Spleen (tissue), 13 donors: Measurements from ENCODE around the gene TUBA3D. TPM values are rescaled to one million over a fixed set of nuclear protein-coding genes. Genes with fewer than 3 reads are reported as not detected.
"Not testable (repeated sequence)": the region's sequence is repeated elsewhere in the genome, so short reads cannot be mapped to it uniquely, and the experiment has no call there.

Experiments used
- DNase-seq: peaks from one replicate; pipeline ENCODE4 v3.0.0-alpha.2; 2020
- H3K27ac ChIP-seq, 8 donors: fragments of 200-600 bp; sonication (generic) in 7 of 8; 1 replicate in 4 of 8; 2 replicates in 4 of 8; pipeline versions ENCODE4 v1.5.0 to v1.8.0; 2016 to 2021; ENCODE audit warnings: inconsistent platforms in 4 of 8, mild to moderate bottlenecking in 4 of 8, moderate library complexity in 1 of 8
- H3K27me3 ChIP-seq, 7 donors: fragments of 200-600 bp; sonication (generic) in 6 of 7; replicated peaks in 1 of 7; 1 replicate in 4 of 7; 2 replicates in 3 of 7; pipeline versions ENCODE4 v1.5.0 to v1.8.0; 2016 to 2021; ENCODE audit warnings: inconsistent platforms in 3 of 7, mild to moderate bottlenecking in 1 of 7
- H3K36me3 ChIP-seq, 6 donors: fragments of 200-600 bp; sonication (generic) in 5 of 6; 1 replicate in 4 of 6; 2 replicates in 2 of 6; pipeline versions ENCODE4 v1.5.0 to v1.8.0; 2016 to 2021; ENCODE audit warnings: inconsistent platforms in 2 of 6
- H3K4me1 ChIP-seq, 6 donors: fragments of 200-600 bp; sonication (generic) in 5 of 6; 1 replicate in 3 of 6; 2 replicates in 3 of 6; pipeline versions ENCODE4 v1.5.0 to v1.8.0; 2016 to 2021; ENCODE audit warnings: inconsistent platforms in 3 of 6
- H3K4me3 ChIP-seq, 8 donors: fragments of 200-600 bp; sonication (generic) in 7 of 8; 1 replicate in 4 of 8; 2 replicates in 4 of 8; pipeline versions ENCODE4 v1.5.0 to v1.8.0; 2016 to 2021; ENCODE audit warnings: inconsistent platforms in 4 of 8, mild to moderate bottlenecking in 4 of 8, moderate library complexity in 2 of 8
- H3K9me3 ChIP-seq, 8 donors: fragments of 200-600 bp; sonication (generic) in 7 of 8; 1 replicate in 4 of 8; 2 replicates in 4 of 8; pipeline versions ENCODE4 v1.5.0 to v1.8.0; 2016 to 2021; ENCODE audit warnings: inconsistent platforms in 4 of 8
- CTCF ChIP-seq, 11 experiments: fragments of 200-600 bp in 7 of 11; fragments of 450-650 bp in 4 of 11; sonication (generic) in 4 of 11; IDR thresholded peaks in 8 of 11; conservative IDR thresholded peaks in 3 of 11; 1 replicate in 7 of 11; 2 replicates in 4 of 11; pipeline versions ENCODE4 v1.4.0 to v1.8.0; 2016 to 2021; ENCODE audit warnings: antibody characterized with exemption in 11 of 11, inconsistent platforms in 4 of 11, mild to moderate bottlenecking in 1 of 11
- POLR2A ChIP-seq, 3 donors: fragments of 450-650 bp; IDR thresholded peaks; one replicate each; pipeline ENCODE4 v1.5.1; 2017; ENCODE audit warnings: antibody characterized with exemption in 3 of 3, mild to moderate bottlenecking in 1 of 3
- POLR2AphosphoS5 ChIP-seq, 3 donors: sonication (generic); formaldehyde crosslinking; IDR thresholded peaks; one replicate each; pipeline ENCODE4 v1.5.1; 2017; ENCODE audit warnings: antibody characterized with exemption in 3 of 3
- WGBS, 5 donors: extraction: QIAGEN DNeasy Blood & Tissue Kit in 3 of 5; methylation state at CpG; one replicate each; pipeline versions ENCODE4 v1.1.5 to v1.1.7; 2013 to 2018; 5-methylcytosine and 5-hydroxymethylcytosine counted together
- intact Hi-C: fragments of 100-400 bp; cut with DNase I; formaldehyde crosslinking; loops from one replicate; pipeline ENCODE4 v1.15.0; 2023; ENCODE audit warnings: low total_unique reads
- long read RNA-seq, 2 donors: transcript quantifications; one replicate each; lab custom pipeline, GENCODE V29; 2026
- polyA plus RNA-seq, 3 donors: library from polyadenylated mRNA; stranded (reverse); fragments of 200-250 nt; gene quantifications; one replicate each; pipeline ENCODE4 v1.2.1, GENCODE V29; 2013
- total RNA-seq, 7 donors: library from RNA; depleted of rRNA in 3 of 7; stranded (reverse); fragments of >200 nt in 3 of 7; fragmentation: NEBNext Ultra II Directional in 4 of 7; extraction: Animal tissue kit (Norgen Biotek cat#: 25700) in 4 of 7; gene quantifications; one replicate each; pipeline versions ENCODE4 v1.1.0 to v1.2.1, GENCODE V29; 2016 to 2021
- donor health status: healthy with polysubstance abuse.
- donor health status: DM: no; HTN: no; CAD: no; lungs with moderate emphysema.
- donor health status: DM: no; HTN: no; CAD: no.
- donor health status: Bipolar disorder and iron deficiency.
- donor health status: healthy.
- donor health status: DM: no; HTN: no; CAD: no.
- donor health status: DM: yes; HTN: yes; CAD: no.

TUBA3D gene
- total RNA-seq, result not detected
- polyA plus RNA-seq, result under 1 TPM in 2 of 3 donors, not detected in 1; 0.10 to 0.86 TPM
- long read RNA-seq, donor 1, result 0 reads
- long read RNA-seq, donor 2, result 0 reads

DNA sequence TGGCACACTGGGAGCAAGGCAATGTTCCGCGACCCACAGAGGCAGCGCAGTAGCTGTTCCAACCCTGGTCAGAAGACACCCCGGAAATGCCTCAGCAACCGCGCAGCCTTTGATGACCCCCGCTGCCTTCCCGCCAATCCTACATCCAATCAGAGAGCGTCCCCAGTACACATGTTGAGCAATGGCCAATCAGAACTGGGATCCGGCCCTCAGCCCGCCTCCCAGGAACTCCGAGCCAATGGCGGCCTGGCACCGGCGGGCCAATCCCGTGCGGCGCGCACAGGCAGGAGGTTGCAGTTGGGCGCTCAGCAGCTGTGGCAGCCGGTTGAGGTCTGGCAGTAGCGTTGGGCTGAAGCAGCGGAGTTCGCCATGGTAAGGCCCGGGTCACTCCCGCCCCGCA, at the start of gene TUBA3D:
TUBA3D (plus strand) TSS at position 289 of the 400 bp plus-strand sequence; CDS start at position 370, 81 bp downstream.
- intact Hi-C loops, result no loop called here
- Histone ChIP-seq H3K27me3 (no peaks in the 10 kb centered on the region), H3K36me3 (peaks cover 0 to 15% (median 0%) of the 10 kb centered on the region in 6 donors), H3K9me3 (no peaks in the 10 kb centered on the region), H3K4me3 (no peak within 1 kb of the TSS), H3K4me1 (no peaks in the 10 kb centered on the region), H3K27ac (no peak within 1 kb of the TSS)
- peak; percentile 60 for DNase-seq
- TF ChIP-seq POLR2A (IDR thresholded peaks at IDR 0.05), result no peak
- no peak for TF ChIP-seq CTCF (IDR thresholded peaks at IDR 0.05 in 8 of 11, conservative IDR thresholded peaks at IDR 0.05 in 3 of 11)
- TF ChIP-seq POLR2AphosphoS5 (IDR thresholded peaks at IDR 0.05), result no peak
- WGBS, 5 donors, result 93 to 100% (median 95%) methylated on average over 14 to 27 of the region's 27 CpGs

DNA sequence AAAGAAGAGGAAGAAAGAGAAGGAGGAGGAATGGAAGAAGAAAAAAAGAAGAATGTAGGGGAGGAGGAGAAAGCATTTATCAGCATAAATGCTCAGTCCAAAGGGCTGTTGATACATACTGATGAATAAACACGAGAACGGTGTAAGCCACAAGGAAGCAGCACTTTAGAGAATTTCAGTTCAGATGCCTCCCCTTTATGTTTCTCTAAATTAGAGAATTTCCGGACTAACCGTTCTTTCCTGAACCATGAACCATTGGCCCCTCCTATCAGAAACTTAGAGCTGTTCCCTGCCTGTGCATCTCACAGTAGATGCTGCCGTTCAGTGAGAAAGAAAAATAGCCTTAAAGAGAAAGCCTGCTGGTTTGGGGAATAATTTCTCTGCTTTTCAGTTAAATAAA, 49.2 kb upstream of the TUBA3D start:
- no peak for TF ChIP-seq POLR2AphosphoS5 (IDR thresholded peaks at IDR 0.05)
- TF ChIP-seq CTCF (IDR thresholded peaks at IDR 0.05 in 8 of 11, conservative IDR thresholded peaks at IDR 0.05 in 3 of 11), result no peak
- no peak for TF ChIP-seq POLR2A (IDR thresholded peaks at IDR 0.05)
- no peaks in the 10 kb centered on the region for H3K9me3 ChIP-seq
- no peak overlapping the region for H3K27ac ChIP-seq
- no peaks in the 10 kb centered on the region for H3K36me3 ChIP-seq
- WGBS, 5 donors, result 37 to 54% (median 48%) methylated on average over 5 of the region's 5 CpGs
- H3K27me3 ChIP-seq, result peaks cover 0 to 67% (median 20%) of the 10 kb centered on the region in 7 donors
- H3K4me3 ChIP-seq, result no peak overlapping the region
- H3K4me1 ChIP-seq, result peaks cover 0 to 18% (median 2%) of the 10 kb centered on the region in 6 donors
- intact Hi-C loops, result no loop called here
- no peak for DNase-seq

DNA sequence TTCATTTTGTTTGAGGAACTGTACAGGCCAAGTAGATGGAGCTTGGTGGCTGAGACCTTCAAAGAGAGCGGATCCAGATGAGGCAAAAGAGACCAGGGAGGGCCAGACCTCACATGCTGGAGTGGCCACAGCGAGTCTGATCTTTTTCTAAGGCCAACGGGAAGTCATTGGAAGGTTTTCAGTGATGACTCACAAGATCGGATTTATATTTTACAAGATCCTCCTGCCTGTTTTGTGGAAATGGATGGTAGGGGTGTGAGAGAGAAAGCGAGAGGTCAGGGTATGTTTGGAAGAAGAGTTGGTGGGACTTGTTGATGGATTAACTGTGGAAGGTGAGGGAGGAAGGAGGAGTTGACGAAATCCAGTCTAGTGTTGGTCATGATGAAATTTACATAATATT, 44.6 kb upstream of the TUBA3D start:
- TF ChIP-seq POLR2AphosphoS5 (IDR thresholded peaks at IDR 0.05) (no peak), CTCF (IDR thresholded peaks at IDR 0.05 in 8 of 11, conservative IDR thresholded peaks at IDR 0.05 in 3 of 11) (no peak), POLR2A (IDR thresholded peaks at IDR 0.05) (no peak)
- intact Hi-C loops, result no loop called here
- no peak for DNase-seq
- Histone ChIP-seq H3K27ac (no peak overlapping the region), H3K4me3 (no peak overlapping the region), H3K4me1 (peaks cover 0 to 7% (median 0%) of the 10 kb centered on the region in 6 donors), H3K36me3 (no peaks in the 10 kb centered on the region), H3K9me3 (no peaks in the 10 kb centered on the region), H3K27me3 (peaks cover 0 to 43% (median 5%) of the 10 kb centered on the region in 7 donors)
- 51 to 66% (median 64%) methylated on average over 6 of the region's 6 CpGs for WGBS, 5 donors

GRCh38 chr2:131440742-131441468, 35.0 kb upstream of the TUBA3D start:
- not testable (repeated sequence) for H3K27me3 ChIP-seq, H3K27ac ChIP-seq
- WGBS, 5 donors, result 61 to 69% (median 64%) methylated on average over 7 of the region's 7 CpGs

DNA sequence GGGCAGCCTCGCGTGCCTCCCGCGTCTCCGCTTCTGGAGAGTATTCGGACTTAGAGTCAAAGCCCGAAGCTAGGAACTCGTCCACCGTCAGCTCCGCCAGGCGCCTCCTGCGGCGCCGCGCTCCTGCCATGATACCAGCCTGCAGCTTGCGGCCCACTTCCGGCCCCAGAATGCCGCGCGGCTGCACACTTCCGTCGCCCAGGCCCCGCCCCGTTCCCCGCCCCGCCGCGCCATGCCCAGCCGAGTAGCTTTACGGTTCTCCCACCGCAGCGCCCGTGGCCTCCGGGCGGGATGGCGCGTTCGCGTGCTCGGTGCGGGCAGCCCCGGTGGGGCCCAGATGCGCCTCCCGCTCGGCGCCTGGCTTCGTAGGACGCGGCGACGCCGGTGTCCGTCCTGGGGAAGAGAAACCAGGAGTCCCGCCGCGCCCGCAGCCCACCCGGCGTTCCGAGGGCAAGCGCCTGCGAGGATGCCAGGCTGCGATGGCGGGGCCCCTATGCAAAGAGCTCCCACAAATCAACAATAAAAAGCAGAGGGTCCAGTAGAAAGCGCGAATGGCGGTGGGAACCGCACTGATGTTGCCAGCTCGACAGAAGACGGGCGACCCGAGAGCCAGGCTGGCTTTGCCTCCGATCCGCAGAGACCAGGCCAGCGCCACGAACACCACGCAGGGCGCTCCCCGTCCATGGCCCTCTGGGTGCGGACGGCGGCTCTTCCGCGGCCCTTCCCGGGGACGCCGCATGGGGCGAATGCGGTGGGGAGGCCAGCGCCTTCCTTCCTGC, 31.0 kb upstream of the TUBA3D start:
- H3K4me3 ChIP-seq, H3K27ac ChIP-seq, H3K27me3 ChIP-seq, intact Hi-C loops, H3K9me3 ChIP-seq, DNase-seq, H3K4me1 ChIP-seq, H3K36me3 ChIP-seq: not testable (repeated sequence)
- 82 to 96% (median 89%) methylated on average over 56 to 90 of the region's 90 CpGs for WGBS, 5 donors

More at GRCh38 chr2:131440742-131441468, 35.0 kb upstream of the TUBA3D start:
- H3K4me1 ChIP-seq, H3K9me3 ChIP-seq, H3K4me3 ChIP-seq, intact Hi-C loops, DNase-seq, H3K36me3 ChIP-seq: not testable (repeated sequence)

GRCh38 chr2:131445515-131445797, 30.5 kb upstream of the TUBA3D start:
- H3K27ac ChIP-seq, intact Hi-C loops, H3K9me3 ChIP-seq, H3K4me3 ChIP-seq, H3K36me3 ChIP-seq, DNase-seq, H3K27me3 ChIP-seq, H3K4me1 ChIP-seq: not testable (repeated sequence)
- 95 to 100% (median 98%) methylated on average over 4 to 21 of the region's 21 CpGs for WGBS, 5 donors
